Ishikawa (cell line): ENCODE results near the gene PIP4K2A.

Experiments
- CEBPB ChIP-seq: IDR thresholded peaks from 2 replicates; pipeline ENCODE4 v1.6.1; 2012
- CREB1 ChIP-seq: IDR thresholded peaks from 2 replicates; pipeline ENCODE4 v1.6.1; 2012; ENCODE audit warnings: low read depth
- EGR1 ChIP-seq: IDR thresholded peaks from 2 replicates; pipeline ENCODE4 v1.6.1; 2012
- EP300 ChIP-seq: IDR thresholded peaks from 2 replicates; pipeline ENCODE4 v1.6.1; 2012; ENCODE audit warnings: borderline replicate concordance
- FOXM1 ChIP-seq: IDR thresholded peaks from 2 replicates; pipeline ENCODE4 v1.6.1; 2012; ENCODE audit warnings: low read depth, borderline replicate concordance
- MAX ChIP-seq: IDR thresholded peaks from 2 replicates; pipeline ENCODE4 v1.6.1; 2012
- NFIC ChIP-seq: IDR thresholded peaks from 2 replicates; pipeline ENCODE4 v1.6.1; 2012
- RAD21 ChIP-seq: IDR thresholded peaks from 2 replicates; pipeline ENCODE4 v1.6.1; 2012; ENCODE audit warnings: low read depth
- TAF1 ChIP-seq: IDR thresholded peaks from 2 replicates; pipeline ENCODE4 v1.6.1; 2012; ENCODE audit warnings: low read depth, mild to moderate bottlenecking
- TCF12 ChIP-seq: IDR thresholded peaks from 2 replicates; pipeline ENCODE4 v1.6.1; 2012; ENCODE audit warnings: low read depth
- TEAD4 ChIP-seq: IDR thresholded peaks from 2 replicates; pipeline ENCODE4 v1.6.1; 2012
- YY1 ChIP-seq: IDR thresholded peaks from 2 replicates; pipeline ENCODE4 v1.6.1; 2012; ENCODE audit warnings: low read depth
- ZBTB7A ChIP-seq: IDR thresholded peaks from 2 replicates; pipeline ENCODE4 v1.6.1; 2012; ENCODE audit warnings: low read depth
- TF ChIP-seq, protein P1 (sequence below): IDR thresholded peaks from 2 replicates; pipeline ENCODE4 v1.6.1; 2012
- TF ChIP-seq, protein P2 (sequence below): IDR thresholded peaks from 2 replicates; pipeline ENCODE4 v1.6.1; 2012; ENCODE audit warnings: low read depth, mild to moderate bottlenecking

Gene PIP4K2A

GRCh38 chr10:22624287-22624738 lies 90.1 kb downstream of the PIP4K2A start:
- TF ChIP-seq TEAD4 (peak; percentile 44; the same call in 1 of the 2 replicates), FOXM1 (no peak), CEBPB (no peak), TCF12 (no peak)
- TF ChIP-seq, protein P1, sequence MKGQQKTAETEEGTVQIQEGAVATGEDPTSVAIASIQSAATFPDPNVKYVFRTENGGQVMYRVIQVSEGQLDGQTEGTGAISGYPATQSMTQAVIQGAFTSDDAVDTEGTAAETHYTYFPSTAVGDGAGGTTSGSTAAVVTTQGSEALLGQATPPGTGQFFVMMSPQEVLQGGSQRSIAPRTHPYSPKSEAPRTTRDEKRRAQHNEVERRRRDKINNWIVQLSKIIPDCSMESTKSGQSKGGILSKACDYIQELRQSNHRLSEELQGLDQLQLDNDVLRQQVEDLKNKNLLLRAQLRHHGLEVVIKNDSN: no peak

DNA sequence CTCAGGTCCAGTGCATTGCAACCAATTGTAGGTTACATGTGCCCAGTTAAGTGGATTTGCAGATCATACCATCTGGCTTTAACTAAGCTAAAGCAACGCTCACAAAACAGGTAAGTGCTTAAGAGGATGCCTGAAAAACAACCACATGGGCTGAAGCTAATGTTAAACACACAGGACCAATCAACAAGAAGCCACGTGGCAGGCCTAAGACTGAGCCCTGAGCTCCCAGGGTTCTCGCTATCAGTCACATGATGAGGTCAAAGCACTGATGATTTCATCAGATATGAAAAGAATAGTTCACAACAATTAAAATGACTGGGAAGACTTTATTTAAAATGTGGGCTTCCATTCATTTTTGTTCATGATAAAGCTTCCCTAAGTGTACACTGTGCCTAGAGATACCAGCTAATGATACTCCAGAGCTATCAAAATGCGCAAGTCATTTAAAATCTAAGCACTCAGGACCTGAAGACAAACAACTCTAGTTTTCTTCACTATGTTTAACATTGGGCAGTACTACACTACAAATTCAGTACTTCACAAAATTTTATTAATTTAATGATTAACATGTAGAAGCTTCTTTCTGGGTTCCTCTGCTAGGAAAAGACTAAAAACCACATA lies 90.6 kb downstream of the PIP4K2A start:
- no peak for TF ChIP-seq MAX
- TF ChIP-seq, protein P2, sequence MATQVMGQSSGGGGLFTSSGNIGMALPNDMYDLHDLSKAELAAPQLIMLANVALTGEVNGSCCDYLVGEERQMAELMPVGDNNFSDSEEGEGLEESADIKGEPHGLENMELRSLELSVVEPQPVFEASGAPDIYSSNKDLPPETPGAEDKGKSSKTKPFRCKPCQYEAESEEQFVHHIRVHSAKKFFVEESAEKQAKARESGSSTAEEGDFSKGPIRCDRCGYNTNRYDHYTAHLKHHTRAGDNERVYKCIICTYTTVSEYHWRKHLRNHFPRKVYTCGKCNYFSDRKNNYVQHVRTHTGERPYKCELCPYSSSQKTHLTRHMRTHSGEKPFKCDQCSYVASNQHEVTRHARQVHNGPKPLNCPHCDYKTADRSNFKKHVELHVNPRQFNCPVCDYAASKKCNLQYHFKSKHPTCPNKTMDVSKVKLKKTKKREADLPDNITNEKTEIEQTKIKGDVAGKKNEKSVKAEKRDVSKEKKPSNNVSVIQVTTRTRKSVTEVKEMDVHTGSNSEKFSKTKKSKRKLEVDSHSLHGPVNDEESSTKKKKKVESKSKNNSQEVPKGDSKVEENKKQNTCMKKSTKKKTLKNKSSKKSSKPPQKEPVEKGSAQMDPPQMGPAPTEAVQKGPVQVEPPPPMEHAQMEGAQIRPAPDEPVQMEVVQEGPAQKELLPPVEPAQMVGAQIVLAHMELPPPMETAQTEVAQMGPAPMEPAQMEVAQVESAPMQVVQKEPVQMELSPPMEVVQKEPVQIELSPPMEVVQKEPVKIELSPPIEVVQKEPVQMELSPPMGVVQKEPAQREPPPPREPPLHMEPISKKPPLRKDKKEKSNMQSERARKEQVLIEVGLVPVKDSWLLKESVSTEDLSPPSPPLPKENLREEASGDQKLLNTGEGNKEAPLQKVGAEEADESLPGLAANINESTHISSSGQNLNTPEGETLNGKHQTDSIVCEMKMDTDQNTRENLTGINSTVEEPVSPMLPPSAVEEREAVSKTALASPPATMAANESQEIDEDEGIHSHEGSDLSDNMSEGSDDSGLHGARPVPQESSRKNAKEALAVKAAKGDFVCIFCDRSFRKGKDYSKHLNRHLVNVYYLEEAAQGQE: no peak
- TF ChIP-seq CREB1: no peak
- no peak for TF ChIP-seq TAF1
- no peak for TF ChIP-seq TCF12
- no peak for TF ChIP-seq ZBTB7A
- TF ChIP-seq RAD21: no peak
- TF ChIP-seq CEBPB: no peak
- TF ChIP-seq EGR1: no peak
- TF ChIP-seq YY1: no peak
- TF ChIP-seq EP300: no peak
- TF ChIP-seq, protein P1: no peak
- TF ChIP-seq NFIC: no peak

- TF ChIP-seq MAX (no peak), EP300 (no peak), CREB1 (no peak), TAF1 (no peak), RAD21 (no peak), FOXM1 (no peak), ZBTB7A (no peak), NFIC (no peak), YY1 (no peak), TCF12 (no peak), CEBPB (no peak), TEAD4 (no peak), EGR1 (no peak)
- TF ChIP-seq, protein P2: no peak
- TF ChIP-seq, protein P1: no peak
Observed at GRCh38 chr10:22622242-22622806, 92.1 kb downstream of the PIP4K2A start.

- no peak for TF ChIP-seq TEAD4
- no peak for TF ChIP-seq EGR1
- no peak for TF ChIP-seq MAX
- TF ChIP-seq EP300: no peak
Observed at GRCh38 chr10:22621726-22622125, 92.7 kb downstream of the PIP4K2A start.

DNA sequence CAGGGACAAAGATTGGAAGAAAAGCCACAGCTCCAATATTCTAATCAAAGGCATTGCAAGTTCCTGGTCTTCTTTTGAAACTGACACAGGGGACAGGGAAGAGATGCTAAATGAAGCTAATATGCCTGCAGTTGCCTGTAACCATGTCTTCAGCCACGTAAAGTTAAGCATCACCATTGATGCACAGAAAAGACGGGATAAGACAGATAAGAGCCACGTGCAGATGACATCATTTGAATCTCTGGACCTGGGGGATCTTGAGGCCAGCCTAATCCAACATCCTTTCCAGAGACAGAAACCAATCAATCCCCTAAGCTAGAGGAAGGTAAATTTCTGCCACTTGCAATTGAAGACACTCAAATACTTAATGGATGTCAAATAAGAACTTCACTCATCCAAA lies 93.4 kb downstream of the PIP4K2A start:
- TF ChIP-seq RAD21 (no peak), CREB1 (no peak), NFIC (no peak), EGR1 (no peak), TCF12 (no peak), TEAD4 (no peak), EP300 (no peak), MAX (no peak)
- TF ChIP-seq, protein P2: no peak
